Activated CD4-positive, alpha-beta T cell treated with anti-CD3 and anti-CD28 coated beads, Interleukin-2, amount 50 U/mL, for 4 hours (primary cell): ENCODE data around the gene WAC.
A peak's percentile ranks its signal among the peaks of the same experiment; 100 is the strongest.
"Not testable (repeated sequence)": the region's sequence is repeated elsewhere in the genome, so short reads cannot be mapped to it uniquely, and the experiment has no call there.

ENCODE experiments used
- DNase-seq, 2 experiments: peaks; one replicate each; pipeline ENCODE4 v3.0.0-alpha.2; 2020

Gene WAC

GRCh38 chr10:28619455-28619854, 86.5 kb downstream of the WAC start:
- no peak for DNase-seq

- DNase-seq = no peak
Measured at GRCh38 chr10:28620251-28620650, 87.3 kb downstream of the WAC start.

DNA sequence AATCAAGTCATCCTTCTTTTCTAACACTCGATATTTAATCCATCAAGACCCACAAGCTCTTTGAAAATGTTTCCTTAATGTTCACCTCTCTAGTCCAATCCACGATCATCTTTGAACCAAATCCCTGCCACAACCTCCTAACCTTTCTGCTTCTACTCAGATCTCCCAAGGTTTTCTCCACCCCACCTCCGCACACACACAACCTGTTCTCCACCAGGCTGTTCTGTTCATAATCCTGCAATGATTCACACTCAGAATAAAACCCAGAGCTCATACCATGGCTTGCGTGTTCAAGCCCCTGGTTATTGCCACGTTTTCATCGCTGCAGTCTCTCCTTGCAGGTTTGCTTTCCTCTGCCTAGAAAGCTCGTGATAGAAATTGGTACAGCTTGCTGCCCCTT, 90.6 kb downstream of the WAC start:
- DNase-seq = no peak

- DNase-seq = no peak
Measured at GRCh38 chr10:28624351-28624750, 91.4 kb downstream of the WAC start.

GRCh38 chr10:28627102-28627501, 94.2 kb downstream of the WAC start:
- no peak for DNase-seq

DNA sequence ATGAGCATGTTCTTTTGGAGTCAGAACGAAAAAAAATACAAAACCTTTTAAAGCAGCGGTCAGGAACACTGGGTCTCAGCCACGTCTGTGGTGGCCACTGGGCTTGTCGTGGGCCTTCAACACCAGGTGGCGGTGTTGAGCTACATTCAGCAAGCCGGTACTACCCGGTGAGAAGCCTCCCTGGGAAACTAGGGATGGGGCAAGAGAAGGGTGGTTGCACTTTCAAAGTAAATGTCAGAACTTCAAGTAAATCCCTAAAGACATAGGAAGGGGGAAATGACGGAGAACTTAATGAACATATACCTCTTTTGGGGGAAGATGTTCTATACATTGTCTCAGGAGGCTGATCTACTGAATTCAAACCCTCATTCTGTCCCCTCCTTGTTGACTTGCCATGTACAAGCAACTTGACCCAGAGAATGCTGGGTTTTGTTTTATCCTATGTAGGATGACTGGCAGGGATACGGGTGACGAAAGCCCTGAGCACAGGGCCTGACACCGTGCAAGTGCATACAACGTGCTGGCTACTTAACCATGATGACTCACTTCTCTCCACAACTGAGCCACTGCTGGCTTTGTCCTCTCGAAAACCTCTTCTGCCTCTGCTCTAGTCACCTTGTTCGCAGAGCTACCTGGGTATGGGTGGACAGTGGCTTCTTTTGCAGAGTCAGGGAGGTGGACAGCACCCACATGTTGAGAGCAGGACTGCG, 95.4 kb downstream of the WAC start:
- DNase-seq = peak; percentile 55 to 56

DNA sequence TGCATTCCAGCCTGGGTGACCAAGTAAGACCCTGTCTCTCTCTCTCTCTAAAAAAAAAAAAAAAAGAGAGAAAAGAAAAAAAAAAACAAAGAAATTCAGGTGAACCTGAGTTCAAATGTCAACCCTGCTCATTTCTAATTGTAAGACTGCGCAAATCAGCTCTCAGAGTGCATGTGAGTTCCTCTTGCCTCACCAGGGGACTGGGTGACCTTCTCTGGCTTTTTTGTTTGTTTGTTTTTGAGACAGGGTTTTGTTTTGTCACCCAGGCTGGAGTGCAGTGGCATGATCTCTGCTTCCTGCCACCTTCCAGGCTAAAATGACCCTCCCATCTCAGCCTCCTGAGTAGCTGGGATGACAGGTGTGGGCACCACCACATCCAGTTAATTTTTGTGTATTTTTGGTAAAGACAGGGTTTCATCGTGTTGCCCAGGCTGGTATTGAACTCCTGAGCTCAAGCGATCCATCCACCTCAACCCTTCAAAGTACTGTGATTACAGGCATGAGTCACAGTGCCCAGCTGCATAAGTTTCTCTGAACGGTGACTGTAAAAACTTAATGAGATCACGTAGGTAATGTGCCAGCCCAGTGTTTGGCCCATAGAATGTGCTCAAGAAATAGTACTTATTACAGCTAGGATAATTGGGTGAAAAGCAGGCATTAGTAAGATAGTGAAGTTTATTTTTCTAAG, 99.1 kb downstream of the WAC start:
- no peak for DNase-seq

GRCh38 chr10:28632584-28632945, 99.6 kb downstream of the WAC start:
- DNase-seq = no peak

DNA sequence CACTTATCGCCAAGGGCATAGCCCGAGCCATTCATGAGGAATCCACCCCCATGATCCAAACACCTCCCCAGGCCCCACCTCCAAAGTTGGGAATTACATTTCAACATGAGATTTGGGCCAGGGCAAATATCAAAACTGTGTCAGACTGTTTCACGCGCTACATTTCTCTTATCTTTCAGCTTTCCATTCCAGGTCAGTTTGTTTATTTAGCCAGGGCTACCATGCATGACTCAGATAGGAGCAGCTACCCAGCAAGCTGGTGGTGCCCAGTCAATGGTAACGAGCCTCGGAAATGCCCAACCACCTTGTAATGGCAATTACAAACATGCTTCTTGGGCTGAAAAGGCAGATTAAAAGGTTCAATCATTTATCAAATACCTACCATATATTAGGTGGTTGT, 100.8 kb downstream of the WAC start:
- no peak for DNase-seq

GRCh38 chr10:28637346-28637745, 104.4 kb downstream of the WAC start:
- no peak for DNase-seq

DNA sequence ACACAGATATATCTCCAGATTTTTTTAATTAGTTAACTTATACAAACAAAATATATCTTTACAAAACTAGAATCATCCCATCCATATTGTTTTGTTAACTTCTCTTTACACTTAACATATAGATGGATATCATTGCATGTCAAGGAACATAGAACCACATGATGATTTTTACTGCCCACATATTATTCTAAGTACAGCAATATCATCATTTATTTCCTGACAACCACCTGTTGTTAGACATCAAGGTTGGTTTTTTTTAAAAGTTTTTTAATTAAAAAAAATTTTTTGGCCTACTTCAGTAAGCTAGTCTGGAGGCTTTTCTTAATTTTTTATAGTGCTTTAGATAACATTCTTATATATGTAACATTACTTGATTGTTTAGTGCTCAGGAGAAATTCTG, 105.5 kb downstream of the WAC start:
- no peak for DNase-seq

DNA sequence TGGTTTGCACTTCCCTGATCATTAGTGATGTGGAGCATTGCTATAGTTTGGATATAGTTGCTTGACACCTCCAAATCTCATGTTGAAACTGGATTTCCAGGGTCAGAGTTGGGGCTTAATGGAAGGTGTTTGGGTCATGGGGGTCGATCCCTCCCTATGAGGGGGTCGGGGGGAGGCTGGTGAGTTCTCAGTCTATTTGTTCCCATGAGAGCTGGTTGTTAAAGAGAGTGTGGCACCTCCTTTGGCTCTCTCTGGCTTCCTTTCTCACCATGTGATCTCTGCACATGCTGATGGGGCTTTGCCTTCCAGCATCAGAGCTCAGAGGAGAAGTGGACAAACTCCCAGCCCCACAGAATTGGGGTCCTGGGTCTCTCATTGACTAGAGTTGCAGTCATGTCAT, 107.6 kb downstream of the WAC start:
- no peak for DNase-seq

DNA sequence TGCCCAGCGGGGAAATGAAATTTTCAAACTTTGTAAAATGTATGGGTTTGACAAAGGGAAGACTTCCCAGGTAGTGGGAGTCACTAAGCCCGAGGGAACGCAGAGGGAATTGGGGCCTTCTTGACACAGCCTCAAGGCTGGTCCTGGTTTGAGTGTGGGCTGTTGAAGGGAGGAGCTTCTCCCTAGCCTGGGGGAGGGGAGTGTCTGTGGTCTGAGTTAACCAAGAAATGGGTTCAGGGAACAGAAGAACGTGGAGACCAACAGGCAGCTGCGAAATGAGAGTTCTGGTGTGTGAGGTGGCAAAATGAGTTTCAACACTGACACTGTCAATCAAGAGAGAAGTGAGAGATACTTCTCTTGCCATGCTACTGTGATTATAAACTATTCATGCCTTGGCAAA, 111.7 kb downstream of the WAC start:
- DNase-seq = no peak

DNA sequence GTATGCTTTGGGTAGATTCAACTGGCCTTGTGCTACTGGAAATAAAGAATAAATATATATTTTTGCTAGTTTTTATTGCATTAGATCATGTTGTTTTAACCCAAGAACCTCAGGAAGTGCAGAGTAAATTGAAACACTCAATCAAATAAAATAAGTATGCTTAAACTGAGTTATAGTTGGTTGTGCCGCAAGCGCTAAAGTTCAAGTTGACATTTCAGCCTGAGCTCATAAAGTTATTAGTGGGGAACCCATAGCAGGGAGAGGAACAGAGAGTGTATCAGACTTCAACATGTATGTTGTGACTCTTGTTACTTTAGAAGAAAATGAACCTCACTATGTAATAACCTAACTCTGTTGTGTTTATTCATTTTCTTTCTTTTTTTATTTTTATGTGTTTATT, 119.2 kb downstream of the WAC start:
- DNase-seq = no peak

GRCh38 chr10:28652703-28653102, 119.8 kb downstream of the WAC start:
- DNase-seq = no peak

- DNase-seq = not testable (repeated sequence)
Measured at GRCh38 chr10:28658824-28659223, 125.9 kb downstream of the WAC start.

DNA sequence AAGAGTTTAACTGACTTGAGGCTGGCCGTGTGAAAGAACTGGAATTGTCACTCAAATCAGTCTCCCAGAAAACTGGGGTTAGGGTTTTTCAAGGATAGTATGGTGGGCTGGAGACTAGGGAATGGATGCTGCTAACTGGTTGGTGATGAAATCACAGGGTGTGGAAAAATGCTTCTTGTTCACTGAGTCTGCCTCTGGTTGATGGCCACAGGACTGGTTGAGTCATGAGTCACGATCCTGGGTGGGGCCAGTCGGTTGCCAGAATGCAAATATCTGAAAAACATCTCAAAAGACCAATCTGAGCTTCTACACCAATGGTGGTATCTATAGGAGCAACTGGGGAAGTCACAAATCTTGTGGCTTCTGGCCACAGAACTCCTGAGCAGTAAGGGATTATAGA, 128.1 kb downstream of the WAC start:
- no peak for DNase-seq

- peak; percentile 59 to 65 for DNase-seq
Measured at GRCh38 chr10:28663576-28664368, 130.9 kb downstream of the WAC start.

DNA sequence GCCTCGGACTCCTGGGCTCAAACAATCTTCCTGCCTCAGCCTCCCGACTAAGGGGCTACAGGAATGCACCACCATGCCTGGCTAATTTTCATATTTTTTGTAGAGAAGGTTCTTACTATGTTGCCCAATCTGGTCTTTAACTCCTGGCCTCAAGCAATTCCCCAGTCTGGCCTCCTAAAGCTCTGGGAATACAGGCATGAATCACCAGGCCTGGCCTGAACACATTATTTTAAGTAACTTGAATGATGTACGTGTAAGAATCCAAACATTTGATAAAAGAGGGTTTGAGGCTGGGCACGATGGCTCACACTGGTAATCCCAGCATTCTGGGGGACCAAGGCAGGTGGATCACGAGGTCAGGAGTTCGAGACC, 131.4 kb downstream of the WAC start:
- DNase-seq = no peak

GRCh38 chr10:28666751-28667467, 134.0 kb downstream of the WAC start:
- DNase-seq = no peak

- peak; percentile 13 to 23 for DNase-seq
Measured at GRCh38 chr10:28668363-28669226, 135.7 kb downstream of the WAC start.
